NCI-H1436 treated with DMSO at 0.1 percent for 48 hours (cell line): ENCODE results near the gene PICK1.
"Not testable (repeated sequence)": the region's sequence is repeated elsewhere in the genome, so short reads cannot be mapped to it uniquely, and the experiment has no call there.

Experiments used
- DNase-seq: peaks from one replicate; lab custom pipeline; 2025; lab: John Stamatoyannopoulos, UW

PICK1 gene

GRCh38 chr22:38030311-38031133 is 26.7 kb upstream of the PICK1 start:
- no peak for DNase-seq

GRCh38 chr22:38031491-38031890 is 25.7 kb upstream of the PICK1 start:
- no peak for DNase-seq

GRCh38 chr22:38032681-38033521 is 24.3 kb upstream of the PICK1 start:
- DNase-seq, result no peak

GRCh38 chr22:38033522-38034277 is 23.5 kb upstream of the PICK1 start:
- no peak for DNase-seq

GRCh38 chr22:38034278-38034882 is 22.8 kb upstream of the PICK1 start:
- DNase-seq, result no peak

GRCh38 chr22:38034884-38035529 is 22.2 kb upstream of the PICK1 start:
- no peak for DNase-seq

GRCh38 chr22:38035530-38035885 is 21.7 kb upstream of the PICK1 start:
- DNase-seq, result no peak

- DNase-seq, result no peak
Measured at GRCh38 chr22:38036392-38037062, 20.7 kb upstream of the PICK1 start.

GRCh38 chr22:38037367-38038150 is 19.6 kb upstream of the PICK1 start:
- not testable (repeated sequence) for DNase-seq

GRCh38 chr22:38038426-38038825 is 18.8 kb upstream of the PICK1 start:
- DNase-seq, result no peak

GRCh38 chr22:38038890-38039812 is 18.1 kb upstream of the PICK1 start:
- no peak for DNase-seq

- DNase-seq, result no peak
Measured at GRCh38 chr22:38040953-38041759, 16.0 kb upstream of the PICK1 start.

GRCh38 chr22:38041760-38042487 is 15.3 kb upstream of the PICK1 start:
- DNase-seq, result no peak

GRCh38 chr22:38042488-38042790 is 14.8 kb upstream of the PICK1 start:
- DNase-seq, result no peak

- DNase-seq, result no peak
Measured at GRCh38 chr22:38043151-38044039, 13.8 kb upstream of the PICK1 start.

GRCh38 chr22:38046070-38046748 is 11.0 kb upstream of the PICK1 start:
- no peak for DNase-seq
